SW 1271 (cell line): ENCODE results near the gene PPARD.
A peak's percentile ranks its signal among the peaks of the same experiment; 100 is the strongest.
"Not testable (repeated sequence)": the region's sequence is repeated elsewhere in the genome, so short reads cannot be mapped to it uniquely, and the experiment has no call there.

ENCODE experiments used
- DNase-seq, 2 experiments: peaks; one replicate each; lab custom pipeline; 2025; lab: John Stamatoyannopoulos, UW

The PPARD gene

DNA sequence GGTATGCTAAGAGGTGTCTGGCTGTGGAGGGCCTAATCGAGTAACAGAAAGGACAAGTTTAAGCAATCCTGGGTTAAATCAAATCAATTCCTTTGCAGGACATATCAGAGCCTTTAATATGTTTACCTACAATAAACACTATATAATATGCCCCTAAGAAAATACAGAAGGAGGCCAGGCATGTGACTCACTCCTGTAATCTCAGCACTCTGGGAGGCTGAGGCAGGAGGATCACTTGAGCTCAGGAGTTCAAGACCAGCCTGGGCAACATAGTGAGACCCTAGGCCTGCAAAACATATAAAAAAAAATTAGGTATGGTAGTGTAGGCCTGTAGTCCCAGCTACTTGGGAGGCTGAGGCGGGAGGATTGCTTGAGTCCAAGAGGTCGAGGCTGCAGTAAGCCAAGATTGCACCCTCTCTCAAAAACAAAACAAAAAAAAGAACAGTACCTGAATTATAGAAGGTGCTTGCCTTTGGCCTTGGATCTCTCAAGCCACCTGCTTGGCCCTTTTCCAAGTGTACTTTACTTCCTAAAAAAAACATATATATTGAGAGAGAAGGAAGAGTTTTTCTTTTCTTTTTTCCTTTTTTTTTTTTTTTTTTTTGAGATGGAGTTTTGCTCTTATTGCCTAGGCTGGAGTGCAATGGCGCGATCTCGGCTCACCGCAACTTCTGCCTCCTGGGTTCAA, 96.2 kb downstream of the PPARD start:
- DNase-seq = not testable (repeated sequence)

DNA sequence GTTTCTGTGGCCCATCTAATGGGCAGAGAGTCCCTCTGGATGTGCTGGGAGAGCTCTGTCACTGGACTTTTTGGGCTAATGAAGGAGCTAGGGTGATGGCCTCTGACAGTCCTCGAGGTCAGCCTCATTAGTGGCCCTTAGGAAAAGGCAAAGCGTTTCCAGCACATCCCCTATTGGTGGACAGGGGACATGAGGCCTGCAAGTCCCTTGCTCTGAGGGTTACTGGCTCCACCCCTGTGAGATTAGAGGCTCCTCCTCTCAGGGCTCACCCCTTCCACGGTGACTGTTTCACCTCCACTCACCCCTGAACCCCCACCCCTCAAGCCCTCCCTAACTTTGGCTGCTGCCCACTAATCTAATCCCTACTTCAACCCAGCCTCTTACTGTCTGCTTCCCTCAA, 97.0 kb downstream of the PPARD start:
- no peak for DNase-seq

DNA sequence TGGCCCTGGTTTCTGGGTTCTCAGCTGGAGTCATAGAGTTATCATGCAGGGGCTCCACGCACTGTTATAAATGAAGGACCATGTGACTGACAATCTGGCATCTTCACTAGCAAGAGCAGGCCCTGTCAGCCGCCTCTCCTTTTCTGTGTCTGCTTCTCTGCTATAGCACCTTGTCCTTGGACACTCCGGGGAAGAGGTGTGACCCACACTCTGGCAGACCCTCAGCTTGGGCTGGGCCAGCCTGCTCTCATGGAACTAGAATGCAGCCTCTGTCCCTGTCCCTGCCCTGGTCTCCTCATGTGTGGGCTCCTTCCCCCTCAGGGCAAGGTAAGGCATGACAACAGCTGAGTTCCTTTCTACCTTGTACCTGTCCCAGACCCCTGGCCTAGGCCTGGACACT, 98.8 kb downstream of the PPARD start:
- no peak for DNase-seq

DNA sequence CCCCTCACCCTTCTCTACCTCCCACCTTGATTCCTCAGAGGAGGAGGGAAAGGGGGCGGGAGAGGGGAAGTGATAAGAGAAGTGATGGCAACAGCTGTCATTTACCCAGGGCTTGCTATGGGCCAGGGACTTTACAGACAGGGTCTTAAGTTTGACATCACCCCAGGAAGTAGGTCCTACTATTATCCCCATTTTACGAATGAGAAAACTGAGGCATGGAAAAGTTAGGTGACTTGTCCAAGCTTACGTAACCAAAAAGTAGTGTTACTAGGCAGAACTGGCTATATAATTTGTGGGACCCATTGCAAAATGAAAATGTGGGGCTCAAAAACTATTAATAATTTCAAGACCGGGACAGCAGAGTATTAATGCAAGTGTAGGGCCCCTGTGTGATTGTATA, 99.3 kb downstream of the PPARD start:
- no peak for DNase-seq

DNA sequence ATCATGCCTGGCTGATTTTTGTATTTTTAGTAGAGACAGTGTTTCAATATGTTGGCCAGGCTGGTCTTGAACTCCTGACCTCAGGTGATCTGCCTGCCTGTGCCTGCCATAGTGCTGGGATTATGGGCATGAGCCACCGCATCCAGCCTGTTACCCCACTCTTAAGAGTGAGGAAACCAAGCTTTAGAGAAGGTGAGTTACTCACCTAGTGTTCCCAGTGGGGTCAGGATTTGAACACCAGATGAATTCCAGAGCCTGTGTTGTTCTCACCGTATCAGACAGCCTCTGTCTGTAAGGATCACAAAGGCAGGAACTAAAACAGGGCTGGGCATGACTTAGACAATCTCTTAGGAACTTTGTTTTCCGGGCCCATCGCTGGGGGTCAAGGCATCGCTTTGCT, 100.3 kb downstream of the PPARD start:
- DNase-seq = no peak

DNA sequence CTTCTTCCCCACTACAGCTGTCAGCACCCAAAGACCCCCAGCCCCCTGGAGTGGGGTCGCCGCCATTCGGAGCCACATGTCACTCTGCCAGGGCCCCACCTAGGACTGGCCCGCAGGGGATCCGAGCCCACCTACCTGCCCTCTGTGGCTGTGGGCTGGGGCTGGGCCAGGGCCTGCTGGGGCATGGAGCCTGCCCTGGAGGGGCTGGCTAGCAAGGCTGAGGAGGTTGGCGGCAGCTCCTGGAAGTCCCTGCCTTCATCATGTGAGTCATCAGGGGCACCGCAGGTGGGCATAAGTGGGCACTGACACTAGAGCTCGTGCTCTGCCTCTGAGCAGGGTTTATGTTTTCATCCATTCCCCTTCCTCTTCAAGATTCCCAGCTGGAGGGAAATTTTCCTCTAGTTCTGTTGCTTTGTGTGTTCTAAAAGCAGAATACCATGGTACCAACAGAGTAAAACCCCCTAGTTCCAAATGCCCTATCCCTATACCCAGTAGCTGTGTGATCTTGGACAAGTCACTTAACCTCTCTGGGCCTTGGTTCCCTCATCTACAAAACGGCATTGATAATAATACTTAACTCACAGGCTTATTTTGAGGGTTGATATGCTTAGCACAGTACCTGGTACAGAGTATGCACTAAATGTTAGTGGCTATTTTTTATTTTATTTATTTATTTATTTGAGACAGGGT, 101.1 kb downstream of the PPARD start:
- no peak for DNase-seq

DNA sequence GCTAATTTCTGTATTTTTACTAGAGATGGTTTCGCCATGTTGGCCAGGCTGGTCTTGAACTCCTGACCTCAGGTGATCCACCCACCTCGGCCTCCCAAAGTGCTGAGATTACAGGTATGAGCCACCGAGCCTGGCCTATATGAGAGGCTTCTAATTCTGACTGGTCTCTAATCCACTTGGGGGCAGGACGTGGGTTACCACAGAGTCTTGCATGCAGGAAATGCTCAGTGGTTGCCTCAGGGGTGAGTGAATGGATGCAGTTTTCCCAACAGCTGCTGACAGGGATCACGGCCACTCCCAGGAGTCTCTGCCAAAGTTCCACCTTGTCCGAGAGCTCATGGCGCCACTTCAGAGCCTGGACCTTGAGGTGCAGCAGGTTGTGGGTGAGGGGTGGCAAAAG, 103.3 kb downstream of the PPARD start:
- no peak for DNase-seq

DNA sequence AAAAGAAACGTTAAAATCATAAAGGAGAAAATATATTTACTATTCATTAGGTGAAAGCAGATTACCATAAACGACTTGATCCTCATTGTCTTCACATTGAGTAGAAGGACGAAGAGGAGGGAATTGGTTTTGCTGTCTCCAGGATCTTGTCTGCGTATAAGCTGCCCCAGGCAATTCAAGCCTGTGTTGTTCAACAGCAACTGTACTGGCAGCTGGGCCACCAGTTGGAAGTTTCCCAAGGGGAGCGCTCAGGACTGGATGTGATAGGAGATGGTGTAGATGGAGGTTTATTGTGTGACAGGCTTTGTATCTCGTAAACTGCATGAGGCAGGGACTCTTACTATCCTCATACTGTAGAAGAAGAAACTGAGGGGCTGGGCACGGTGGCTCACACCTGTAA, 105.8 kb downstream of the PPARD start:
- no peak for DNase-seq

DNA sequence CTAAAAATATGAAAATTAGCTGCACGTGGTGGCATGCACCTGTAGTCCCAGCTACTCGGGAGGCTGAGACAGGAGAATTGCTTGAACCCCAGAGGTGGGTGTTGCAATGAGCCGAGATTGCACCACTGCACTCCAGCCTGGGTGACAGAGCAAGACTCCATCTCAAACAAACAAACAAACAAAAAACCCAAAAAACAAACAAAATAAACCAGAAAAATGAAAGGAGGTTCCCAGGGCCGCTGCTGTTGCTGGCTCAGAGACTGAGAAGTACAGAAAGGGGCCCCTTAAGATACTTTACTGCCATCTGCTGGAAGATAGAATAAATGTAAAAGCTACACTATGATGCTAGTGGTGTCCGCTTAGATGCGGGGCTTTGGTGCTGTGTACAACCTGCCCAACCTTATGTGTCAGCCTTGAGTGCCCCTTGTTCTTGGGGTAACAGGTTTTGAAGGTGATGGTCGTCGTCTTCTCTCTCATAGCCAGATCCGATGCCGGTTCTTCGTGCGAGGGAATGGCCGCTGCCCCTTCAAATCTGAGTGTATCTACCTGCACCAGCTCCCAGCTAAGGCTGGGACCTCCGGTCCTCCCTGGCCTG, 107.0 kb downstream of the PPARD start:
- peak in 1 of 2 experiments; percentile 86 for DNase-seq

DNA sequence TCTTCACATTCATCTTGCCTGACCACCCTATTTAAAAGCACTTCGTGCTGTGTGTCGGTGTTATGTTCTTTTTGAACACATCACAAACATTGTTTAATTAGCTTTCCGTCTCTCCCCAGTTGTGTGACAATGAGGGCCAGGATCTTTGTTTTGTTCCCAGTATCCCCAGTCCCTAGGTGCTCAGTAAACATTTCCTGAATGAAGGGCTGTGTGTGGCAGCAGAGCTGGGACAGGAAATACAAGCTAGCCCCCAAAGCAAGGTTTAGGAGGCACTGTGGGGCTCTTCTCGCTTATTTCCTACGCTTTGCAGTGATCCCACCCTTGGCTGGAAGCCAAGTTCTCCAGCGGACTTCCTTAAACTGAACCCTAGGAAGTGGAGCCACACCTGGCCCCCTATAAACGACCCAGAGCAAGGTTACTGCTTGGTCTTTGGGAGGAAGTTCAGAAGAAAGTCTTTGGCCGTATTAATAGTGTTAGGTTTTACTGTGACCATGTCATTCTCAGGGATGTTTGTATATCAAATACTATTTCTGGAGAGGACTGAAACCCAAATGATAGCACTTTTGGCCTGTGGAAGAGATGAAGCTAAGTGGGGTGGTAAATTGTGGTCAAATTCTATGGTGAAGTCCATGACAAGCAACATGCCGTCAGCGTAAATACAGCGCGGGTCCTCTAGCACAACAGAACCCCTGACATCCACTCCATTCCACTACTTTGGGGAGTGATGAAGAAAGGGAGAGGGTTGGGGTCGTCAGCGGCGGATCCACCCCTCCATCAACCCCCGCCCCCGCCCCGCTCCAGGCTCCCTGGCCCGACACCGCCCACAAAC, 109.2 kb downstream of the PPARD start:
- no peak for DNase-seq

DNA sequence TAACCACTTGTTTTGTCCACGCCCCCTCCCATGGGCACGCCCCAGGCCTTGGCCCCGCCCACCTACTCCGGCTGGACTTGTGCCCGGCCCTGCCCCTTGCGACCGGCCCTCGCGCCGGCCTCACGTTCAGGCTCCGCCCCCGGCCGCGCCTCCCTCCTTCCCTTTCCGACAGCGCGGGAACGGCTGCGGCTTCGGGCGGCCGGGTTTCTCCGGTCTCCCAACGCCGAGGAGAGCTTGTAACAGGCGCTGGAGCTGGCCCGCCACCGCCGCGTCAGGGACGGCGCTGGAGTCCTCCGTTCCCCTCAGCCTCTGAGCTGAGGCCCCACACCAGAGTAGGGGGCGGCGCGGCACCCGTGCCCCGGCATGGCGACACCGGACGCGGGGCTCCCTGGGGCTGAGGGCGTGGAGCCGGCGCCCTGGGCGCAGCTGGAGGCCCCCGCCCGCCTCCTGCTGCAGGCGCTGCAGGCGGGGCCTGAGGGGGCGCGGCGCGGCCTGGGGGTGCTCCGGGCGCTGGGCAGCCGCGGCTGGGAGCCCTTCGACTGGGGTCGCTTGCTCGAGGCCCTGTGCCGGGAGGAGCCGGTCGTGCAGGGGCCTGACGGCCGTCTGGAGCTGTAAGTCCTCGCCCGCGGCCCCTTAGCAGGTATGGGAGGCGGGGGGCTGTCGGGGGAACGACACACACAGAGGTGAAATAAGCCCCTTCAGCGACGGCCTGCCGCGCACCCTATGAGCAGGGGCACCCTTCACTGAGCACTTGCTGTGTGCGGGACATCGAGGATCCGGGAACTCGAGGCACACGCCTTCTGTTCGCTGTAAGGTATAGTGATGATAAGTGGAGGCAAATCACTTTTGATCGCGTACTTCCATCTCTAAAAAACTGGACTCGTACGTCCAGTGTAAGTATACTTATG, 110.1 kb downstream of the PPARD start, which contains the start of gene FANCE:
Gene FANCE, plus strand, starts transcription at position 156 of the 908 bp plus-strand sequence. Its CDS starts 208 bp downstream, at position 364.
- DNase-seq = peak; percentile 48 to 81

DNA sequence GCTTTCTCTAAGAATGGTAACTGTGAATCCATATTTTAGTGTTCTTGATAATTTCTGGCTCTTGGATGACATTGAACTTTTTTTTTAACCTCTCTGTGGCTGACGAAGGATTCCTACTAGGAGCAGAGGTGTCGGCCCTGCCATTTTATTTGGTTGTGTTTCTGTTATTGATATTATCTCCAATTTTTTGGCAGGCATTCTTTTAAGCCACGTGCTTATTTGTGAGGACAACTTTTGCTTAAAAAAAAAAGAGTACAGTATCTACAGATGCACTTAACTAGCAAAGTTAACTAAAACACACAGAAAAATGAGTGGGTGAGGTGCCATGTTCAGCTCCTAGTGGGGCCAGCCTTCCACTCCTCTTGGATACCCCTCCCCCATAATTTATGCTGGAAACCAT, 110.9 kb downstream of the PPARD start:
- no peak for DNase-seq

DNA sequence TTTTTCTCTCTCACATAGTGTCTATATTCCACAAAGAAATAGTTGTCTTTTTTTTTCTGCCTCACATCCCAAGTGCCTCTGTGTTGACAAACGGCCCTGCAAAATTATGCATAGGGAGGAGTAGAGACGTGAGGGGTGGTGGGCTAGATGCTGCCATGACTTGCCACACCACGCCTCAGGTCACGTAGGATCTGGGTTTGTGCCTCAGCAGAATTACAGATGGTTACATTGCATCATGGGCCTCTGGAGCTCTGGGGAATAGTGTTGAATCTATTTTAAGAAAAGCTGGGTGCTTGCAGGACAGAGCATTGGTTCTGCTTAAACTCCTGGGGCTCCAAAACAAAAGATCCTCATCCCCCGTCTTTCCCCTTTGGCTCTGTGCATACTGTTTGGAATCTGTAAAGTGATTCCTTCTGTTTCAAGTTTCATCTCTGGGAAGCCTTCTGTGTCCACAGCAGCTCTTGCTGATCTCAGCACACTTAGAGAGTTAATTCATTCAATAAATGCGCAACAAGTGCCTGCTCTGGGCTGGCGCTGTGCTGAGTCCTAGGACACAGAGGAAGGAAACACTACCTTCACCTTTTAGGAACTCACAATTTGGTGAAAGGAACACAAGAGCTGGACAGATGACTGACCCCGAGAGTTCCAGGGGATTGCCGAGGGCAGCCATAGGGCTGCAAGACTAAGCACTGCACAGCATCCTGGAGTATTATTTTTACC, 112.2 kb downstream of the PPARD start:
- DNase-seq = no peak

DNA sequence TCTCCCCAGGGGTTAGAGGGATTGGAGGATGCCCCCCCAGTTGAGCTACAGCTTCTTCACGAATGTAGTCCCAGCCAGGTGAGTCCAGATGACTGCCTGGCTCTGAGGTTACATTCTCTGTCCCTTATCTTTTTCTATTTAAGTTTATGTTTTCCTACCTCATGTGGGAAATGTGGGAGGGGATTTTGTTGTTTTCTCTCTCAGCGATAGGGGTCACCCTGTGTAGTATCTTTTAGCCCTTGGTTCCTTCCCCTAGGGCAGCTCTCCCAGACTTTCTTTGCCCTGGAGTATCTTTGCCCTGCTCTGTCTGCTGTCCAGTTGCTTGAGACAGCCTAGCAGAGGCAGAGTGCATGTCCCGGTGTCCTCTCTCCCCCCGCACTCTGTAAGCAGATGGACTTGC, 115.5 kb downstream of the PPARD start:
- no peak for DNase-seq

DNA sequence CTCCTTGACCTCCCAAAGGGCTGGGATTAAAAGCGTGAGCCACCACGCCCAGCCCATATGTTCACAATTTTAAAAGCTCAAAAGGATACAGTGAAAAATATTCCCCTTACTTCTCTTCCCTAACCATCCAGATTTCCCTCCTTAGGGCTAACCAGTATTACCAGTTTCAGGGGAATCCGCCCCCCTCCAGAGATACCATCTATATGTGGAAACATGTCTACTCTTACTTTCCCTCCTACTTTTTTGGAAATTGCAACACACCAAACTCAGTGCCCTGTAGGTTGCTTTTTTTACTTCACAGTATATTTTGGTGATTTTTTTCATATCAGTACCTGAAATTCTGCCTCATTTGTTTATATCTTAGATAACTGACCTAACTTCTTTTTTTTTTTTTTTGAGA, 118.9 kb downstream of the PPARD start:
- no peak for DNase-seq

DNA sequence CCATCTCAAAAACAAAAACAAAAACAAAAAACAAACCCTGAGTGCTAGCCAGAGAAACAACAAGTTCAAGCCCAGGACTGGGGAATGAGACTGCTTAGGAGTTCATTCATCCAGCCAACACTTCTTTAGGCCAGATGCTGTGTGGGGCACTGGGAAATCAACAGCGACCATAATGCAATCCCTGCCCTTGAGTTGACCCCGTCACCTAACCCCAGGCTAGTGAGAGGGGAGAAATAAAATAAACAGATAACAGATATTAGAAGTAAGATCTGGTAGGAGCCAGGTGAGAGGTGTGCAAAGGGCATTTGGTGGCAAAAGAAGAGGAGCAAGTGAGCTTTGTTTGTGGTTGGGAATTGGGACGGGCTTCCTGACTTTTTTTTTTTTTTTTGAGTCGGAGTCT, 120.9 kb downstream of the PPARD start:
- no peak for DNase-seq

DNA sequence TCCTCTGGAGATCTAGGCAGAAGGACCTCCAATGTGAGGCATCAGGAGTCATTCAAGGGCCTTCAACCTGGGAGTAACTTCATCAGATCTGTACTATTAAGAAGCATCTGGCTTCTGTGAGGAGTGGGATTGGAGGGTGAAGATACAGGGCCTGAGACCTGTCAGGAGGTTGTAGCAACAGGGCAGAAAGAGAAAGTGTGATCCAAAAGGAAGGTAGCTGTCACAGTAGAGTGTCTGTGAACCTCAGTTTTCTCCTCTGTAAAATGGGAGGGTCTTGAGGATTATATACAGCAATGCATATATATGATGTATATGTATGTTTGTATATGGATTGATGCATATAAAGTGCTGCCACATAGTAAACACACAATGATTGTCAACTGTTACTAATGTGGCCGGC, 123.3 kb downstream of the PPARD start:
- DNase-seq = no peak

DNA sequence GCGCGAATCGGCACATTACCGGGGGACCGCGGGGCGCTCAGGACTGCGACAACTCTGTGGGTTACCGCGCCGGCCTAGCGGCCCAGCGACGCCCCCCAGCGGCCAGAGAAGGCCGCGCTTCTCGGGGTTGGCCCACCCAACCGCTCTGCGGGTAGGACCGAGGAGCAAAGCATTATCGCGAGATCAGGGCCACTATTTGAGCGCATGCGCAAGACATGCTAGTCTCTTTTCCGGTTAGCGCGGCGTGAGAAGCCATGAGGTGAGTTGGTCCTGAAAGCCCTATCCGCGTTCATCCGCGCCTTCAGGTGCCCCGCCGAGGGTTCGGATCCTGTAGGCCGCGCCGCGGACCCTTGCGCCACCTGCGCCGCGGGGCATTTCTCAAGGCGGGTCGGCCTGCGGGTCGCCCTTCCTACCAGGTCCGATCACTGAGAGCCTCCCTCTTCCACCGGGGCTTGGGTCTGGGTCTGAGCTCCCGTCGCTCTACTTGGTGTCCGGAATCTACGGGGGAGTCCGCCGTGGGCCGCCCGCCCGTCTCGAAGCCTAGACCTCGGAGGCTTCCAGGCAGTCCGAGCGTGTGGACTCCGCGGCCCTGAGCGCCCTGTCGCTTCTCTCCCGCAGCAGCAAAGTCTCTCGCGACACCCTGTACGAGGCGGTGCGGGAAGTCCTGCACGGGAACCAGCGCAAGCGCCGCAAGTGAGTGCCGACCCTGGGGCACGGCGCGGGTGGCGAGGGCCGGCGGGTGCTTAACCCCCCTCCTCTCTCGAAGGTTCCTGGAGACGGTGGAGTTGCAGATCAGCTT, 126.0 kb downstream of the PPARD start, which contains the start of gene RPL10A:
Gene RPL10A, plus strand, starts transcription at position 221 of the 799 bp plus-strand sequence. Its CDS starts 34 bp downstream, at position 255.
- DNase-seq = peak; percentile 84 to 94

DNA sequence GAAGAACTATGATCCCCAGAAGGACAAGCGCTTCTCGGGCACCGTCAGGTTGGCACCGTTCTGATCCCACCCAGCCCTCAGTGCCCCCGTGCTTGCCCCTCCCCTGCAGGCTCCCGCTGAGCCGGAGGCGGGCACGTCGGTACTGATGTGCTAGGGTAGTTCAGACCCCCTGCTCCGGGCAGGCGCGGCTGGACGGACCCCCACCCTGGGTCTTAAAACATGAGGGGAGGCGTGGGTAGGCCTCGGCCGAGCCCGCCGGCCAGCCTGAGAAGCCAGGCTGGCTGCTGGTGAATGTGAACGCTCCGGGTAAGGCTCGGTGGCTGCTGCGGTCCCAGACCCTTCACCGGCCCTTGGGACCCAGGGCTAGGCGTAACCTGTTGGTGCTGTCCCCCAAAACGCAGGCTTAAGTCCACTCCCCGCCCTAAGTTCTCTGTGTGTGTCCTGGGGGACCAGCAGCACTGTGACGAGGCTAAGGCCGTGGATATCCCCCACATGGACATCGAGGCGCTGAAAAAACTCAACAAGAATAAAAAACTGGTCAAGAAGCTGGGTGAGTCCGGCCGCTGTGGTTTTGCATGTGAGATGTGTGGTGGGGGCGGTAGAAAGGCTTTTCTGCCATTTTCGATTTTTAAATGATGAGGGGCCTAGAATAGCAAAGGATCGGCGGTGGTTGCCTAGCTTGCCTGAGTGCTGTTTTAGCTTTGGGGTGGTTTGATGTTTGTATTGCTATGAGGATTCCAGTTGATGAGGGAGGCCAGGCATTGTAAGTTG, 126.8 kb downstream of the PPARD start:
- no peak for DNase-seq
